HCT116 (cell line): ENCODE results near the gene AJUBA. TPM values are rescaled to one million over a fixed set of nuclear protein-coding genes. Genes with fewer than 3 reads are reported as not detected.

Source experiments
- ATAC-seq: fragments of 200-7000 bp; cut with Tn5 transposase; 2 replicates; pipeline ENCODE4 v1.9.1; 2020; ENCODE audit warnings: mild to moderate bottlenecking, moderate library complexity
- BruUV-seq: library from RNA; stranded (reverse); fragments of 400-500 nt; replicated peaks from 2 replicates; lab custom pipeline; 2021; lab: Mats Ljungman, UMichigan
- CTCF ChIA-PET: fragments of 300-600 bp; sonication (Branson Sonifier 250); formaldehyde crosslinking; loops from one replicate; lab custom pipeline; 2021; ENCODE audit warnings: antibody characterized with exemption; lab: Charles Lee
- POLR2A ChIA-PET: fragments of 300-600, 350-600 bp; sonication (Branson Sonifier 250); formaldehyde crosslinking; loops from one replicate; lab custom pipeline; 2021; ENCODE audit warnings: antibody characterized with exemption; lab: Charles Lee
- RAD21 ChIA-PET, 2 experiments: fragments of 300-600 bp; sonication (Branson Sonifier 250); formaldehyde crosslinking; loops; one replicate each; lab custom pipeline; 2023; ENCODE audit warnings: low total read pairs in 2 of 2; ENCODE audit not compliant: uncharacterized antibody in 2 of 2, unreplicated experiment in 2 of 2, low non-redundant PET in 1 of 2; lab: Charles Lee
- DNase-seq: peaks from one replicate; pipeline ENCODE4 v3.0.0-alpha.2; 2010; ENCODE audit warnings: low read depth, low spot score
- H2AFZ ChIP-seq: fragments of 200-600 bp; shearing (Covaris generic), sonication (generic); 2 replicates; pipeline ENCODE4 v1.6.1; 2017; ENCODE audit warnings: low read depth, mixed run types, mixed read lengths, antibody characterized with exemption, low read length; ENCODE audit not compliant: poor library complexity, severe bottlenecking
- H3K27ac ChIP-seq: 2 replicates; pipeline ENCODE4 v1.5.1; 2012; ENCODE audit warnings: low read depth, low read length
- H3K27me3 ChIP-seq: fragments of 200-600 bp; sonication (generic); 2 replicates; pipeline ENCODE4 v1.6.1; 2016; ENCODE audit warnings: mixed run types, low read length, mixed read lengths; ENCODE audit not compliant: insufficient read depth
- H3K36me3 ChIP-seq, 2 experiments: fragments of 200-500 bp in 1 of 2; fragments of 200-600 bp in 1 of 2; sonication (Bioruptor generic) in 1 of 2; sonication (generic) in 1 of 2; 2 replicates each; pipeline versions ENCODE4 v1.5.1 to v1.6.1; 2014 to 2016; ENCODE audit warnings: low read length in 2 of 2, inconsistent platforms in 1 of 2, mixed read lengths in 1 of 2, mixed run types in 1 of 2; ENCODE audit not compliant: insufficient read depth in 2 of 2, control insufficient read depth in 1 of 2
- H3K4me1 ChIP-seq, 2 experiments: fragments of 200-600 bp in 1 of 2; sonication (generic) in 1 of 2; 2 replicates each; pipeline versions ENCODE4 v1.5.1 to v1.6.1; 2012 to 2017; ENCODE audit warnings: low read length in 2 of 2, inconsistent platforms in 1 of 2, mild to moderate bottlenecking in 1 of 2, mixed read lengths in 1 of 2, mixed run types in 1 of 2, moderate library complexity in 1 of 2; ENCODE audit not compliant: insufficient read depth in 2 of 2, control insufficient read depth in 1 of 2
- H3K4me2 ChIP-seq: fragments of 200-600 bp; sonication (generic); 2 replicates; pipeline ENCODE4 v1.6.1; 2017; ENCODE audit warnings: mixed run types, low read length, mixed read lengths
- H3K4me3 ChIP-seq, 2 experiments: fragments of 200-600 bp in 1 of 2; sonication (generic) in 1 of 2; replicated peaks in 1 of 2; 2 replicates each; pipeline ENCODE4 v1.5.1; 2011 to 2016; ENCODE audit warnings: low read length in 2 of 2, control low read depth in 1 of 2, low read depth in 1 of 2, mild to moderate bottlenecking in 1 of 2, mixed read lengths in 1 of 2, mixed run types in 1 of 2
- H3K79me2 ChIP-seq: fragments of 200-600 bp; sonication (generic); 2 replicates; pipeline ENCODE4 v1.6.1; 2017; ENCODE audit warnings: mild to moderate bottlenecking, mixed run types, low read length, moderate library complexity, mixed read lengths; ENCODE audit not compliant: insufficient read depth
- H3K9ac ChIP-seq: fragments of 200-600 bp; sonication (generic); 2 replicates; pipeline ENCODE4 v1.6.1; 2016; ENCODE audit warnings: low read length, mixed read lengths
- H3K9me2 ChIP-seq: fragments of 200-600 bp; sonication (generic), shearing (Covaris generic); 2 replicates; pipeline ENCODE4 v1.6.1; 2017; ENCODE audit warnings: mixed run types, mild to moderate bottlenecking, moderate library complexity; ENCODE audit not compliant: insufficient read depth
- H3K9me3 ChIP-seq, 2 experiments: fragments of 200-500 bp in 1 of 2; fragments of 200-600 bp in 1 of 2; sonication (Bioruptor generic) in 1 of 2; sonication (generic) in 1 of 2; 2 replicates each; pipeline ENCODE4 v1.6.1; 2014 to 2017; ENCODE audit warnings: low read length in 2 of 2, mixed read lengths in 2 of 2, inconsistent platforms in 1 of 2, low read depth in 1 of 2, mild to moderate bottlenecking in 1 of 2, mixed run types in 1 of 2, moderate library complexity in 1 of 2; ENCODE audit not compliant: control insufficient read depth in 1 of 2, insufficient read depth in 1 of 2
- H4K20me1 ChIP-seq: fragments of 200-600 bp; sonication (generic), shearing (Covaris generic); 2 replicates; pipeline ENCODE4 v1.6.1; 2017; ENCODE audit warnings: mixed run types, mild to moderate bottlenecking, moderate library complexity; ENCODE audit not compliant: insufficient read depth
- EGR1 ChIP-seq: IDR thresholded peaks from 2 replicates; pipeline ENCODE4 v1.6.1; 2012; ENCODE audit warnings: low read depth
- EZH2 ChIP-seq: fragments of 200-600 bp; sonication (generic); IDR thresholded peaks from 2 replicates; pipeline ENCODE4 v1.6.1; 2017; ENCODE audit warnings: antibody characterized with exemption, mixed run types
- EZH2phosphoT487 ChIP-seq: fragments of 200-600 bp; IDR thresholded peaks from 2 replicates; pipeline ENCODE4 v1.6.1; 2018; ENCODE audit warnings: antibody characterized with exemption, borderline replicate concordance
- FOSL1 ChIP-seq: IDR thresholded peaks from 2 replicates; pipeline ENCODE4 v1.6.1; 2012; ENCODE audit warnings: low read depth
- POLR2A ChIP-seq: IDR thresholded peaks from 2 replicates; pipeline ENCODE4 v1.7.0; 2011; ENCODE audit warnings: borderline replicate concordance; ENCODE audit not compliant: insufficient read depth, insufficient read length; ENCODE audit errors: extremely low read depth
- POLR2AphosphoS5 ChIP-seq: IDR thresholded peaks from 2 replicates; pipeline ENCODE4 v1.6.1; 2011; ENCODE audit warnings: mild to moderate bottlenecking, low read depth, low read length, moderate library complexity
- RAD21 ChIP-seq: IDR thresholded peaks from 2 replicates; pipeline ENCODE4 v1.6.1; 2012; ENCODE audit warnings: low read depth, mild to moderate bottlenecking
- SIN3A ChIP-seq: IDR thresholded peaks from 2 replicates; pipeline ENCODE4 v1.6.1; 2012; ENCODE audit warnings: low read depth
- SP1 ChIP-seq: IDR thresholded peaks from 2 replicates; pipeline ENCODE4 v1.6.1; 2012; ENCODE audit warnings: low read depth
- ZBTB33 ChIP-seq: IDR thresholded peaks from 2 replicates; pipeline ENCODE4 v1.6.1; 2011; ENCODE audit warnings: mild to moderate bottlenecking, low read length, moderate library complexity; ENCODE audit not compliant: insufficient replicate concordance; ENCODE audit errors: extremely low read depth
- ZFX ChIP-seq: fragments of 450-650 bp; IDR thresholded peaks from 2 replicates; pipeline ENCODE4 v1.6.1; 2017
- intact Hi-C: fragments of 100-400 bp; cut with micrococcal nuclease; formaldehyde crosslinking; loops from 2 replicates; pipeline ENCODE4 v1.10.0; 2022
- total RNA-seq: library from RNA; stranded (reverse); gene quantifications from one replicate; pipeline ENCODE4 v1.2.1, GENCODE V29; 2021; ENCODE audit not compliant: unreplicated experiment

The AJUBA gene
- total RNA-seq, 1 experiment from 2014 or later: 39.7 TPM

- no peak for ATAC-seq
- peak overlapping the region; percentile 91 for H3K4me2 ChIP-seq
- peak overlapping the region; percentile 75 to 96 for H3K4me3 ChIP-seq
- ChIA-PET CTCF (interaction anchor here (0.8 to 2.4 kb wide), 21 partner anchors 10 to 341 kb away, joined by 3 to 20 read pairs (median 5); partner anchors contain the start of genes ACIN1, AJUBA, C14orf119 and CDH24), RAD21 (interaction anchor here in 1 of 2 experiments (0.8 kb wide), 1 partner anchor 48 kb away, joined by 4 read pairs; no protein-coding TSS in a partner anchor), POLR2A (interaction anchor here (0.6 to 3.8 kb wide), 6 partner anchors 12 to 77 kb away, joined by 3 to 29 read pairs (median 6); partner anchors contain the start of genes AJUBA, HAUS4 and RBM23)
- peak overlapping the region; percentile 47 for H2AFZ ChIP-seq
- DNase-seq: no peak
- no peaks in the 10 kb centered on the region for H4K20me1 ChIP-seq
- H3K27ac ChIP-seq: peak overlapping the region; percentile 79
- H3K27me3 ChIP-seq: no peaks in the 10 kb centered on the region
- no TSS peak for BruUV-seq
- no peak for TF ChIP-seq EZH2phosphoT487
- TF ChIP-seq EGR1: no peak
- TF ChIP-seq POLR2AphosphoS5: no peak
- no peak for TF ChIP-seq RAD21
- peaks cover 31 to 64% of the 10 kb centered on the region in 2 experiments for H3K4me1 ChIP-seq
- H3K9ac ChIP-seq: peak overlapping the region; percentile 90
- no peaks in the 10 kb centered on the region for H3K9me3 ChIP-seq
- peaks cover 13 to 21% of the 10 kb centered on the region in 2 experiments for H3K36me3 ChIP-seq
- H3K9me2 ChIP-seq: no peaks in the 10 kb centered on the region
- H3K79me2 ChIP-seq: peaks cover 38% of the 10 kb centered on the region
- intact Hi-C loops: loop anchor here (2.0 kb wide), 1 partner anchor 53 kb away; the partner anchor contains the start of gene AJUBA
These were observed 52.4 kb downstream of the AJUBA start for GRCh38 chr14:22929961-22930364.

GRCh38 chr14:22929104-22929960, 53.0 kb downstream of the AJUBA start, which contains the start of gene PRMT5:
PRMT5 (minus strand) TSS chr14:22929376; CDS start chr14:22929361, 15 bp downstream.
- peak within 1 kb of the TSS; percentile 47 for H2AFZ ChIP-seq
- intact Hi-C loops: no loop called here
- peaks cover 31 to 64% of the 10 kb centered on the region in 2 experiments for H3K4me1 ChIP-seq
- H4K20me1 ChIP-seq: no peaks in the 10 kb centered on the region
- DNase-seq (peak; percentile 99), ATAC-seq (peak; percentile 91)
- ChIA-PET CTCF (interaction anchor here (0.8 to 2.4 kb wide), 20 partner anchors 10 to 340 kb away, joined by 3 to 20 read pairs (median 5); partner anchors contain the start of genes ACIN1, AJUBA, C14orf119 and CDH24), POLR2A (interaction anchor here (0.6 to 3.8 kb wide), 6 partner anchors 11 to 78 kb away, joined by 3 to 29 read pairs (median 6); partner anchors contain the start of genes AJUBA, HAUS4 and RBM23), RAD21 (interaction anchor here in 1 of 2 experiments (0.8 kb wide), 1 partner anchor 48 kb away, joined by 4 read pairs; no protein-coding TSS in a partner anchor)
- H3K36me3 ChIP-seq: peaks cover 18 to 26% of the 10 kb centered on the region in 2 experiments
- peaks cover 43% of the 10 kb centered on the region for H3K79me2 ChIP-seq
- H3K9ac ChIP-seq: peak within 1 kb of the TSS; percentile 90
- no peaks in the 10 kb centered on the region for H3K9me3 ChIP-seq
- peak within 1 kb of the TSS; percentile 75 to 96 for H3K4me3 ChIP-seq
- peak within 1 kb of the TSS; percentile 83 for H3K27ac ChIP-seq
- H3K9me2 ChIP-seq: no peaks in the 10 kb centered on the region
- H3K27me3 ChIP-seq: no peaks in the 10 kb centered on the region
- no TSS peak for BruUV-seq
- peak within 1 kb of the TSS; percentile 91 for H3K4me2 ChIP-seq
- no peak for TF ChIP-seq FOSL1
- no peak for TF ChIP-seq EZH2
- peak; percentile 83 for TF ChIP-seq SP1
- TF ChIP-seq POLR2A: peak; percentile 78
- TF ChIP-seq ZFX: no peak
- peak; percentile 94 for TF ChIP-seq POLR2AphosphoS5
- peak; percentile 91 for TF ChIP-seq SIN3A
- TF ChIP-seq EZH2phosphoT487: no peak
- no peak for TF ChIP-seq EGR1
- peak; percentile 76 for TF ChIP-seq ZBTB33
